DMS 273 (cell line): Measurements from ENCODE around the gene ADSS1.

Experiments
- DNase-seq: peaks from one replicate; lab custom pipeline; 2025; ENCODE audit not compliant: unreplicated experiment; lab: John Stamatoyannopoulos, UW

Gene ADSS1

DNA sequence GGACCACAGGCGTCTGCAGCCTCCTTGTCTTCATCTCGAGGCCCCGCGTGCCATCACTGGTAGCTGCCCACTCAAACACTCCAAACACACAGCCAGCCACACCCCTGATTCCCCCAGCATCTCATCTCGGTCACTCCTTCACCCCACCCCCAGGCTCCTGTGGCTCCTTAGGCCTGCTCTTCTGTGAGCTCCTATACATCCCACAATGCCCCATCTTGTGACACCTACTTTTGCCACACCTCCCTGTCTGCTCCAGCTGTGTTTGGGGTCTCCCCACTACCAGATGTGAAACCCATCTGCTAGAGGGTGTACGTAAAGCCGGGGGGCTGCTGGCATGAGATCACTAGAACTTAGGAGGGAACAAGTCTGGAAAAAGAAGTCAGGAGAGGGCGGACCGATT, 67.4 kb downstream of the ADSS1 start:
- no peak for DNase-seq

DNA sequence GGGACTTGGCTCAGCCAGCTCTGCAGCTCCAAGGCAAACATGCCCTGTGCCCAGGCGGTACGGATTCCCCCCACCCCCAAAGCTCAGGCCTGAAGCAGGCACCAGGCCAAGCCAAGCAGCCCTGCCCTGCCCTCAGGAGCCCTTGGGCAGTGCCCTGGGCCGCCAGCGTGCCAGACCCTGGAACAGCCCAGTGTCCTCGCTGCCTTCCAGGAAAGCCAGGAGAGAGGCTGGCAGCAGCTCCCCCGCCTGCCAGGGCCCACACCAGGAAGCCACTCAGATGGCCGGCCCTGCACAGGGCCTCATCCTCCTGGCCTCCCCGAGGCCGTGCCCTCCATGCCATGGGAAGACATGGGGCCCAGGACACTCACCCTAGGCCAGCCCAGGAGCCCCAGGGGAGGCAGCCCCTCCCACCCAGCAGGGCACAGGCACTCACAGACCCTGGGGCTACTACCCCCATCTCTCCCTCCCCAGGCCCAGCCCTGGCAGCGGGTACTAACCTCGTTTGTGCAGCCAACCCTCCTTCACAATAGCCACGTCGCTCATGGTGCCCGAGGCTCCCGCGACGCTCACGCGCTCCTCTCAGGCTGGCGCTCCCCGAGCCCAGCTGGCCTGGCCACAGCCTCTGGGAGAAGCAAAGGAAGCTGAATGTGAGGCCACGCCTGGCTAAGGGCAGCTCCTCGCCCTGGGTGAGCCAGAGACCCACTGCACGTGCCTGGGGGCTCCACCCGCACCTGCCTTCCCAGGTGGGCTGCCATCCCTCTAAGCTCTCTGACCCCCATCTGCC, 68.3 kb downstream of the ADSS1 start:
- DNase-seq, result peak; percentile 47

DNA sequence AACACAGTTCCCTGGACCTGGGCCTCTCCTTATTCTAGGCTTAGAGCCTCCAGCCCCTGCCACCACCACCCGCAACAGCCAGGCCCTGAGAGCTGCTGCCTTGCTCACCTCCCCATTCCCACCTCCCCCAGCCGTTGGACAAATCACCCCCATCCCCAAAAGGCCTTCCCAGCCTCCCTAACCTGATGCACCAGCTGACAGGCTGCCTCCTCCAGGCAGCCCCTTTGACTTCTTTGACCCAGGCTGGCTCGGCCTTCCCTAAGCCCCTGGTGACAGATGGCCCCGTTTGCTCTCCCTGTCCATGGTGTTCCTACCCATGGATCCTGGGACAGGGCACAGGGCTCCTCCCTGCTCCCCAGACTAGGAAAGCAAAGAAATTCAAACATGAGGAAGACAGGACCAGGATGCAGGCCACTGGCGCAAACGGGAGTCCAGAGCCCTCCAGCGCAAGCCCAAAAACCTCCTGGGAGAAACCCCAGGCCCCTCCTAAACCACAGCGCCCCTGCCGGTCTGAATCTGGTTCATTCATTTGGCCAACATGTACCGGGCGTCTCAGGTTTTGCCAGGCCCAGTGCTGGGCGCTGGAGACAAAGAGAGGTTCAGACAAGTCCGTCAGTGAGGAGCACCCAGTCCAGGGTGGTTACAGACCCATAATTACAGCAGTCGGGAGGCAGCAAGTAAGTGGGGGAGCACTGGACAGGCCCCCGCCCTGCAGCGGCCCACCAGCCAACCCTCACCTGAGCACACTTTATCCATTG, 69.1 kb downstream of the ADSS1 start:
- DNase-seq, result no peak

DNA sequence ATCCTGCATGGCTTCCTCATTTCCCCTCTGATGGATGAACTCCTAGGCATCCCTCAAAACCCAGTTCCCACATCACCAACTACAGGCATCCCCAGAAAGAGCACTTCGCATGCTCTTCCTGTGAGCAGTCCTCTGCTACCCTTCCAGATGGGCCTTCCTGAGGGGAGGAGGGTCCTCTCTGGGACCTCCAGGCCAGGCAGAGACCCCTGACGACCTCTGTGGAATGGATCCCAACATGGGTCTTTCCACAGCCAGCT, 69.6 kb downstream of the ADSS1 start:
- no peak for DNase-seq

DNA sequence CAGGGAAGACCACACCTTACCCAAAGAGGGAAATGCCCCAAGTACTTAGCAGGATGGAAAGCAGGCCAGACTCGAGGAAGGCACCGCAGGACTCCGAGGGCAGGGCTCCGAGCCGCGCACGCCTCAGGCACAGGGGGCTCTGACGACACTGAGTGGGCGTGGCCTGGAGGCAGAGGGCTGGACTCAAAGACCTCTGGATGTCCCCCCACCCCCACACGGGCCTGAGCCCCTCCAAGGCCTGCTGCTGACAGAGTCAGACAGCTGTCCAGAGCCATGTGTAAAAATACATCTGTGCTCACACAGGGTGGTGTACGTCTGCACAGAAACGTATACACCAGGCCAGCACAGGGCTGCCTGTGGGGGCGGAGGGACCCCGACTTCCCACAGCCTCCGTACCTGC, 70.1 kb downstream of the ADSS1 start:
- peak; percentile 73 for DNase-seq

DNA sequence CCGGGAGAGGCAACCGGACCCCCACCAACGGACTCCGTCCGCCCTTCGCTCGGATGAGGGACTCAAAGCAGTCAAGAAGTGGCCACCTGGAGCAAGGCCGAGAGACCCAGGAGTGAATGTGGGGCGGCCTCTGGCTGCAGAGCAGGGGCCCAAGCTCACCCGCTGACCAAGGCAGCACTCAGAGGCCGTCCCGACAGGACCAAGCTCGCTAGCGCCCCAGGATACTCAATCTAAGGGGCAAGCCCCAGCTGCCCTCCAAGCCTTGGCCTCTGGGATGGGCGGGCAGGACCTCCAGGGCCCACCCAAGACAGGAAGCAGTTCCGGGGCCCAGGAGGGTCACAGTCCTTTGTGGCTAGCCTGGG, 70.6 kb downstream of the ADSS1 start:
- DNase-seq, result no peak

DNA sequence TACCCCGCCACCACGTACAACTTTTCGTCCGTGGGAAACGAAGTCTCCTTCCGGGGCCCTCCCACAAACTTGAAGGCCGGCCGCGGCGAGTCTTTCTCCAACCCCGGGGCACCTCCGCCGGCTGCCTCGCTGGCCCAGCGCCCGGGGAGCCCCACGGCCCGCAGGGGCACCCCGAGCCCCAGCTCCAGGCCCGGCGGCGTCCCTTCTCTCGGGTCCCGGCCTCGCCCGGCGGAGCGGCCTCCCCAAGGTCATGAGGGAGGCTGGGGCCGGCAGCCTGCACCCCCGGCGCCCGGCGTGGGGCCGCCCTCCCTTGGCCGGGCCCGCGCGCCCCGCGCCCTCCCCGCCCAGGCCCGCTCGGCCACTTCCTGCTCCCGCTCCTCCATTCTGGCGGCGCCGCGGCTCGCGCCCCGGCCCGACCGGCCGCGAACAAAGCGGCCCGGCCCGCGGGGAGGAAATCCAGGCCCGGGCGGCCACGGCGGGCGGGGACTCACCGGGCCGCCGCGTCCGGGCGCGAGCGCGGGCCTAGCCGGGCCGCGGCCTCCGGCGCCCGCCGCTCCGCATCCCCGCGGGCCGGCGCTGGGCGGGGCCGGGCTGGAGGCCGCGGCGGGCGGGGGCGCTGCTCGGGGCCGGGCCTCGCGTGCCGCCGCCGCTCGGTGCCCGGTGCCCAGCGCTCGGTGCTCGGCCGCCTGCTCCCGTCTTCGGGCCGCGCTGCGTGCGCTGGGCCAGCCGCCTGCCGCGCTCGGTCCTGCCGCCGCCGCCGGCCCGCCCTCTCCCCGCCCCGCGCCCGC, 71.2 kb downstream of the ADSS1 start, which contains the start of gene AKT1:
AKT1 (minus strand) TSS at position 756 of the 788 bp plus-strand sequence. CDS start 3,105 bp downstream, outside the sequence.
- peak; percentile 65 for DNase-seq

DNA sequence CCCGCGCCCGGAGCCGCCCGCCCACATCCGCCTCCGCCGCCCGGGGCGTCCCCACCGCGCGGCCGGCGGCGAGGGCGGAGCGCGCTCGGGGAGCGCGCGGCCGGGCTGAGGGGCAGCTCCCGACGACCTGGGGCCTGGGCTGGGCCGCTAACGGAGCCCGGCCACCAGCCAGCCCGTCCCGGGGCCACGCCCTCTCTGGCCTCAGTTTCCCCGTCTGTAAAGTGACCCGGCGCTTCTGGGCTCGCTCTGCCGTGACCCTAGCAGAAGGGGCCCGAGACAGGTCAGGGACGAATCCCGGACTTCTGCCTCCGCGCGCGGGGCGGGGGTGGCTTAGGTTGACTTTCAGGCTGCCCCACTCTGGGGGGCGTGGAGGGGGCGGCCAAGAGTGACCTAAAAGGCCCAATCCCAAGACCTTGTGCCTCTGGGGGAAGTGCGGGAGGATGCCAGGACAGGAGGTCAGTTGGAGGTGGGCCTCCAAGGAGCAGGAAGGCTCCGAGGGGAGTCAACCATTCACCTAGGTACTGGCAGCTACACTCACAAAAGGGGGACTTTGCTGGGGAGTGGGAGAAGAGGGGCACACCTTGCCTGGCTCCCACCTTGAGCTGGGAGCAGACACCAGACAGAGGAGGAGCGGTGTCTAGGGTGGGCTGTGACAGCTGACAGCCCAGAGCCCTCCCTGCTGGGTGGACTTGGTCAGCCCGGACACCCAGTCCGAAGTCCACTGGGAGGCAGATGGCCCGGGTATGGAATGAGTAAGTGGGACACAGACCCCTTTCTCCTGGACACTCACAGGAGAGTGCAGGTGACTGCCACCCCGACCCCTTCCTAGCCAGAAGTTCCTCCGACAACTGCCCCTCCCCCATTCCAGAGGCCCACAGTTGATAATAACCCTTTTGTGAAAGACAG, 72.0 kb downstream of the ADSS1 start:
- peak; percentile 77 for DNase-seq

DNA sequence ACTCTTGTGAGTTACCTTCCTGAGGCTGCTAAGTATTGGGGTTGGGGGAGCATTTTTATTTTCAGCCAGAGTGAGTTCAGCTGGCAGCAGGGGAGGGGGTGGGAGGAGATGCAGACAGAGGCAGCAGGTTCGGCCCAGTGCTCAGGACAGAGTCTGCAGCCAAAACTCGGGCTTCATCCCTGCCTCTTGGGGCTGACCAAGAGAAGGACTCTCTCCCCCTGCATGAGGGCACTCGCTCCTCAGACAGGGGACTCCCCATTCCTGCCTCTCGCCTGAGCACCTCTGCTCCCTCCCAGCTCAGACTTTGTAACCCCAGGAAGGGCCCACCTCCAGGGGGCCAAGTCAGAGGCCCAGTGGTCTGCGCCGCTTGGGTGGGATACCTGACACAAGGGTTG, 72.7 kb downstream of the ADSS1 start:
- no peak for DNase-seq
